Umbilical cord (tissue), 2 donors: ENCODE measurements around the gene CNPY4. TPM values are rescaled to one million over a fixed set of nuclear protein-coding genes. Genes with fewer than 3 reads are reported as not detected.
A peak's percentile ranks its signal among the peaks of the same experiment; 100 is the strongest.

ENCODE experiments used
- DNase-seq: peaks from one replicate; pipeline ENCODE4 v3.0.0-alpha.2; 2015; ENCODE audit warnings: low spot score
- total RNA-seq: library from RNA; depleted of rRNA; stranded (reverse); fragments of >200 nt; gene quantifications from one replicate; pipeline ENCODE4 v1.2.3, GENCODE V29; 2014; ENCODE audit warnings: low replicate concordance; ENCODE audit not compliant: insufficient read depth

Gene CNPY4
- total RNA-seq, 1 donor from 2014 or later, result 33.0 TPM

DNA sequence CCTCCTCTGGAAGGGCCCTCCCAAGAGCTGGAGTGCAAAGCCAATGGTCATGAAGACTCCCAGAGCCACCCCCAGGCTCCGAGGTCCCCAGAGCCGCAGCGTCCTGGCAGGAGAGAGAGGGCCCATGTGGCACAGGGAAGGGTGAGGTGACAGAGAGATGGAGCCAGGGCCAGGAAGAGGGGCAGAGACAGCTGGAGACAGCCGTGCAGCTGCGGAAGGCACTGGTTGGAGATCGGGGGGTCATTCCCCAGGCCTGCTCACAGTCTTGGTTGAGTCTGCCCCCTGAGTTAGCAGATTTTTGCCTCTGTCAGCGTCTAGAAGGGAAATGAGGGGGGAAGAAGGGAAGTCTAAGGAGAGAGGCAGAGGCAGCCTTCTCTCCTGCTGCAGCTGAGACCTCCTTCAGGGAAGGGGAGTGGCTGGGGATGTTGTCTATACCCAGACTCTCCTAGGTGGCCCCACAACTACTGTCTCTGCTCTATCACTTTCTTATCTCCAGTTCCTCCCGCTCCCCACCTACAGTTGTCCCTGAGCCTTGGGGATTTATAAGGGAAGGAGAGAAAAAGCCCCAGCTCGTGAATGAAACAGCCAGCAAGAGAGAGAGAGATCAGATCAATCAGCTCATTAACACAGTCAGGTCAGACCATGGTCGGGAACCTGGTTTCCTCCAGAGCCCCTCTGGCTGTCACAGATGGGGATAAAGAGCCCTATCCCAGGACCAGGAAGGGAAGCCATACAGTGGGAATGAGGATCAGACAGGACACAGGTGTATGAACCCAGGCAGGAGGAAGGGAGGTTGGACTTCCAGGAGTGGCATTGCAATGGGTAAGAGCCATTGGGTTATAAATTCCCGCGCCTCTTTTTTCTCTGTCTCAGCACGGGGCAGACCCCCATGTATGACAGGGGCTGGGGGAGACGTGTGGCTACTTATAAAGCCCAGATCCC is 47.8 kb downstream of the CNPY4 start:
- peak; percentile 53 for DNase-seq

DNA sequence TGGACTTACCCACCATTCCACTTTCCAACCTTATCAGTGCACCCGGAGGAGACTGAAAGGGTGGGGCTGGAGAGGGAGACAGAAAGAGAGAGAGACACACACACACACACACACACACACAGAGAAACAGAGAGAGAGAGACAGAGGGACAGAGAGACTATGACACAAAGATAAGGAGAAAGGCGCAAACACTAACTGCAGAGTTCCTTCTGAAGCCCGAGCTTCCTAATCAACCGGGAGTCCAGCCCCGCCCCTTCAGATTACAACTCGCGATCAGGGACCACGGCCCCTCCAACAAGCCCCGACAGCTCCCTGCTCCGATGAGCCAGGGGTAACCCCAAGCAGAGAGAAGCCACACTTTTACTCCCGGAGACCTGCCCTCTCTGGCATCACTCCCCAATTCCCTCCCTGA is 48.5 kb downstream of the CNPY4 start:
- DNase-seq, result peak; percentile 57

DNA sequence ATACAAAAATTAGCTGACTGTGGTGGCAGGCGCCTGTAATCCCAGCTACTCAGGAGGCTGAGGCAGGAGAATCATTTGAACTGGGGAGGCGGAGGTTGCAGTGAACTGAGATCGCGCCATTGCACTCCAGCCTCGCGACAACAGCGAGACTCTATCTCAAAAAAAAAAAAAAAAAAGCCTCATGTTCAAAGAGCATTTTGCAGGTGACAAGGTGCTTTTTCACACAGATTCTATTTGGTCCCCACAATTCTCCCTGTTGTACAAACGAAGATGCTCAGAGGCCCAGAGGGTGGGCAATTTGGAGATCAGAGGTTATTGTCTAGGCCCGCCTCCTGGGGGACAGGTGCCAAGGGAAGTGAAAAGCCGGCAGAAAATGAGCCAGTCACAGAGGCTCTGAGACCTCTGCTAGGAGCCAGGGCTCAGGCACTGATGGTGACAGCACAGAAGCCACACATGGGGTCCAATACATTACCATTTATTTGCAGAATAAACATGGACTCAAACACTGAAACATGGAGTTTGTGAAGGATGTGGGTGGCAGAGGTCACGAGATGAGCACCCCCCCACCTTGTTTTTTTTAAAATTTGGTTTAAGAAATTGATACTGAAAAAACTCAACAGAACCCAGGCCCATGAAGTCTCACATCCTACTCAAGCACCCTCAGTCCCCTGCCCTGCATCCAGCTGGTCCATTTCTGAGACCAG is 49.9 kb downstream of the CNPY4 start:
- DNase-seq, result no peak

DNA sequence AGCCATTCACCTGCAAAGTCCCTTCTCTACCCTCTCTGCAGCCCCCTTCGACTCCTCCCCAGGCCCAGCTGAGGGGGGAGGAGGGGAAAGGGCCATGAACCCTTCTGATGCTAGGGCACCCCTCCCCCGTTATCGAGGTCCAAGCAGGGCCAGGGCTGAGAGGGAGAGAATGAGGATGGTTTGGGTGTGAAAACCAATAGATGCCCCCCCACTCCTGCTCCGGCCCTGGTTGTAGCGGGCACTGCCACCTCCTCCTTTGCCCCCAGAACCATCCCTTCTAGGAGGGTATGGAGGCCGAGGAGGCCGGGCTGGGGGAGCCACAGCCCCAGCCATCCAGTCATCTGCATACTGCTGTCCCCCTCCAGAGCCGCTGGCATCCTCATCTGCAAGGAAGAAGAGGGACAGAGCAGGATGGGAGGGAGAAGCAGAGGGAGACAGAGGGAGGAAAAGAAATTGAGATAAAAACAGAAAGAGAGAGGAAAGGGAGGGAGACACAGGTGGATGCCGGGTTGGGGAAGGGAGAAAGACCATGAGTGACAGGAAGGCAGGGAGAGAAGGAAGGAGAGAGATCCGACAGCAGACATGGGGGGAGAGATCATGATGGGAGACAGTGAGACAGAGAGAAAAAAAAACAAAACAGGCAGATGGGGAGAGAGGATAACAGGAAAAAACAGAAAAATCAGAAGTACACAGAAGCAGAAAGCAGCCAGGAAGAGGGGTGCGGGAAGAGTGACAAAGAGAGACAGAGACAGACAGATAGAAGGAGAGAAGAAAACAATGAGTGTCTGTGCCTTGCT is 50.9 kb downstream of the CNPY4 start:
- no peak for DNase-seq

DNA sequence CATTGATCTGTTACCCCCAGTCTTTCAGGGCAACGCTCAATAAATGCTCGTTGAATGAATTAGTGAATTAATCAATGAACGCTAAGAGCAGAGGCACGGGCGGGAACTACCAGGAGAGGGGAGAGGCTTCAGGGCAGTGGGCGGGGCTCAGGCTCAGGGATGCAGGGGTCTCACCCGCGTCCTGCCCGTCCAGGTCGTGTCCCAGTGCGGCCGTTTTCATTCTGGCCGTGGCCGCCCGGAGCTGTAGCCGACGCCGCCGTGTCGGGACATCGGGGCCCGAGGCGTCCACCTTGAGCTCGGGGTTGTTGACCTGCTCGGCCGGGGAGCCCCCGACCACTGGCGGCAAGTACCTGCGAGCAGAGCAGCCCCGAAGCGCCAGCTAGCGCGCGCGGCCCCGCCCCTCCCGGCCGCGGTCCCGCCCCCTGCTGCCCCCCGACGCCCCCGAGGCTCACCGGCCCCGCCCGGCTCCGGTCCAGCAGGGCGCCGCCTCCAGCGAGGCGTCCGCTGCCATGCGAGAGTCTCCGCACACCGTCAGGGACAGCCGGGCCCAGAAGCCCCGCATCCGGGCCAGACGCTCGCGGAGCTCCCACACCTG is 51.8 kb downstream of the CNPY4 start:
- no peak for DNase-seq

DNA sequence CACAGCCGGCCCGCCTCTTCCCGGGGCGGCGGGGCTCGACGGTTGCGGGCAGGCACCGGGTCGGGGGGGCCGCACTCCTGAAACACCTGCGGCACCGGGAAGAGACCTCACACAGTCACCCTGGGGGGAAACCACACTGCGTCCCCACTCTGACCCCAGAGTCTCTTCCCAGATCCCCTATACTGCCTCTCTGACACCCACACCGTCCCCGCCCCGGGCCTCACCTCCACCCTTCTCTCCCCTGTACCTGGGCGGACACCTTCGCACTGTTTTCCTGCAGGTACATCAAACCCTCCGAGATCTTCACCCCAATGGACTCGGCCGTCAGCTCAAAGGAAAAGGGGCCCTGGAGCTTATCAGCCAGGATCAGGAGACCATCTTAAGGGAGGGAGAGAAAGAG is 52.4 kb downstream of the CNPY4 start:
- DNase-seq, result no peak

DNA sequence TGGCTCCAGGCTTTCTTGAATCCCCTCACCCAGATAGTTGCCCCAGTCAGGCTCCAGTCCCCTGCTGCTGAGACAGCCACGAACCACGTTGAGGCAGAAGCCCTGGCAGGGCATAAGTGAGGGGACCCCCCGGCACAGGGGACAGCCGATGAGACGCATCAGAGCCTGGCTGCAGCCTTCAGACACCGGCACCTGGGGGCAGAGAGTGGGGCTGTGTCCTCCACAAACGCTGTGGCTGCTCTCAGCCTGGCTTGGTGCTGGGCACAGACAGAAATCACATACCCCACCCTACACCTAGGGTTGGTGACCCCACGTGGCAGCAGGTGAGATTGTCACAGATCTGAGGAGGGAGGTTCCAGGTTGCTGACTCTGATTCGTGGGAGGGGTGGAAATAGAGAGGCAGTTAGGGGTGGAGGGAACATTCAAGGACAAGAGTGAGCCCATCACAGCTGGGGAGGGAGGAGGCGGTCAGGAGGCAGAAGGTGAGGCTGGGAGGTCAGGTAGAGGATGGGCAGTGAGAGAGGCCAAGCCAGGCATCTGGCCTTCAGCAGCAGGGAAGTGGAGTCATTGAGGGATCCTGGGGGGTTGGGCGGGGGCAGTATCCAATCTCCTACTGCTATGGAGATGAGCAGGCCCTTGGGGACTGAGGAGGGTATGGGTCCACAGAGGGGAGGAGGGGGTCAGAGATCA is 54.5 kb downstream of the CNPY4 start:
- no peak for DNase-seq

DNA sequence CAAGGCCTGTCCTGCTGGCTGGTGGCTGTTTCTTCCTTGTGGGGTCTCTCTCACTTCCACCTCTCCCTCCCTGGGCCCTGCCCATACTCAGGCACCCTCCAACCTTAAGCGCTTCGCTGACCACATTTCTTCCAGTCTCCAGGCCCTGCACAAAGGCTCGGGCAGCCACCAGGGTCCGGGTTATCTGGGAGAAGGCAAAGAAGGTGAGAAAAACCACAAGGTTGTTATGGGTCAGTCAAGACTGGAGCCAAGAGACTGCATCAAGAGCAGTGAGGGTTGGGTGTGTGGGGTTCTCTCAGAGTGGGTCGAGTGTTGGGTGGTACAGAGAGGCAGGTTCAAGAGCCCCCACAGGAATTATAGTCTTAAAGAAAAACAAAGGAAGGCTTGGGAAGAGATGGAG is 55.1 kb downstream of the CNPY4 start:
- DNase-seq, result no peak

Other genes starting within 250 kb of the CNPY4 start
- gene OR2AE1, start 242.6 kb upstream of the CNPY4 start, total RNA-seq, result 0.96 TPM
- gene TRIM4, start 200.1 kb upstream of the CNPY4 start, total RNA-seq, result 24.6 TPM
- not detected for gene GJC3, start 190.0 kb upstream of the CNPY4 start, total RNA-seq
- 9.9 TPM for gene AZGP1, start 143.6 kb upstream of the CNPY4 start, total RNA-seq
- gene ZKSCAN1, start 104.0 kb upstream of the CNPY4 start, total RNA-seq, result 27.7 TPM
- 7.0 TPM for gene ZSCAN21, start 69.9 kb upstream of the CNPY4 start, total RNA-seq
- gene ZNF3, start 37.9 kb upstream of the CNPY4 start, total RNA-seq, result 37.1 TPM
- gene COPS6, start 30.7 kb upstream of the CNPY4 start, total RNA-seq, result 19.5 TPM
- 21.7 TPM for gene MCM7, start 18.2 kb upstream of the CNPY4 start, total RNA-seq
- gene AP4M1, start 18.0 kb upstream of the CNPY4 start, total RNA-seq, result 6.0 TPM
- 22.1 TPM for gene TAF6, start 276 bp upstream of the CNPY4 start, total RNA-seq
- gene MBLAC1, start 7.3 kb downstream of the CNPY4 start, total RNA-seq, result 1.9 TPM
- gene LAMTOR4, start 29.3 kb downstream of the CNPY4 start, total RNA-seq, result 14.4 TPM
- gene TRAPPC14, start 39.1 kb downstream of the CNPY4 start, total RNA-seq, result 2.6 TPM
- 1.2 TPM for gene GAL3ST4, start 49.0 kb downstream of the CNPY4 start, total RNA-seq
- 0.72 TPM for gene GPC2, start 57.7 kb downstream of the CNPY4 start, total RNA-seq
- gene STAG3, start 58.3 kb downstream of the CNPY4 start, total RNA-seq, result 1.9 TPM
- gene PVRIG, start 100.3 kb downstream of the CNPY4 start, total RNA-seq, result 0.48 TPM
- 1.2 TPM for gene SPDYE3, start 188.1 kb downstream of the CNPY4 start, total RNA-seq
- 21.9 TPM for gene PILRB, start 238.5 kb downstream of the CNPY4 start, total RNA-seq